GM18517 (cell line): ENCODE results near the gene LRRC18.

Experiments
- ATAC-seq: cut with Tn5 transposase; IDR thresholded peaks from one replicate; pipeline ENCODE4 v1.9.1; 2021; ENCODE audit warnings: mild to moderate bottlenecking, moderate library complexity; ENCODE audit not compliant: unreplicated experiment

LRRC18 gene

GRCh38 chr10:48884179-48885045 lies 55.2 kb downstream of the LRRC18 start:
- ATAC-seq, result no peak

- ATAC-seq, result no peak
Observed at GRCh38 chr10:48883701-48884100, 55.9 kb downstream of the LRRC18 start.

- ATAC-seq, result no peak
Observed at GRCh38 chr10:48882881-48883280, 56.8 kb downstream of the LRRC18 start.

GRCh38 chr10:48881937-48882336 lies 57.7 kb downstream of the LRRC18 start:
- no peak for ATAC-seq

GRCh38 chr10:48880016-48880705 lies 59.5 kb downstream of the LRRC18 start:
- ATAC-seq, result no peak

- ATAC-seq, result no peak
Observed at GRCh38 chr10:48879451-48879850, 60.2 kb downstream of the LRRC18 start.

- ATAC-seq, result no peak
Observed at GRCh38 chr10:48878091-48878490, 61.5 kb downstream of the LRRC18 start.

GRCh38 chr10:48872234-48872633 lies 67.4 kb downstream of the LRRC18 start:
- no peak for ATAC-seq
